ENCODE data around the gene INPP5K. TPM values are rescaled to one million over a fixed set of nuclear protein-coding genes. Genes with fewer than 3 reads are reported as not detected.
"Not testable (repeated sequence)": the region's sequence is repeated elsewhere in the genome, so short reads cannot be mapped to it uniquely, and the experiment has no call there.

INPP5K gene
- total and polyA plus RNA-seq, 2 experiments from 2014 or later = 36.1 to 42.3 TPM

DNA sequence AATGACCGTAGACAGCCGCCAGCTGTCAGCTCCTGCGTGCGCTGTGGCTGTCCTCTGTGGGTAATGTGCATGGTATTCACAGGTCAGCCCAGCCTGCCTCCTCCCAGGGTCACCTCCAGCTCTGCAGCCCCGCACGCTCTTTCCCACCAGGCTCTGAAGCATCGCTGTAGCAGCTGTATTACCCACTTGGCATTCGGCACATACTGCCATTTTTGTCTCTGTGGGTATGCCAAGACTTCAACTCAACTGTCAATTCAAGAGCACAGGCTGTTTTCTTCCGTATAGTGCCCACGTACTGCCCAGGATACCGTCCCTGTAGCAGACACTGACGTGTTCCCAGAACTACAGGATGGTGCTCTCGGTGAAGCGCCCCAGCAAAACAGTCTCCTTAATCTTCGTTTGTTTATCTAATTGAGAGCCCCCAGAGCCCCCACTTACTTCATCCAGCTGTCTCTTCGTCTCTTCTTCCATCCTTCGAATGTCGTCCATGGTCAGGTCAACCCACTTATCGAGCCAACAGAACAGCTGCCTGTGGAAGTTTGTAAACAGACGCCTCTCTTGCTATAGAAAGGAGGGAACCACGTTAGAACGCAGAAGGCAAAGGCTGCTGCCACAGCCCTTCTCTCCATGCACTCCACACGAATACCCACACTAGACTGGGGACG is 17.4 kb upstream of the INPP5K start:
- H3K4me3 ChIP-seq = no peak overlapping the region
- H3F3A ChIP-seq (ENCODE audit: insufficient read depth) = no peaks in the 10 kb centered on the region
- no peak overlapping the region for H3K4me2 ChIP-seq (ENCODE audit: unreplicated experiment)
- H3K36me3 ChIP-seq (ENCODE audit: low read depth) = peaks cover 11% of the 10 kb centered on the region; the same call in 1 of the 2 replicates
- H3K9me3 ChIP-seq (ENCODE audit: low read depth) = no peaks in the 10 kb centered on the region
- H3K79me2 ChIP-seq (ENCODE audit: insufficient read depth) = no peaks in the 10 kb centered on the region
- no peaks in the 10 kb centered on the region for H3K27me3 ChIP-seq (replicated peaks; ENCODE audit: insufficient read depth)
- no peaks in the 10 kb centered on the region for H3K4me1 ChIP-seq (ENCODE audit: insufficient read depth)
- H3K9ac ChIP-seq = no peak overlapping the region
- 90% methylated on average over 23 to 24 of the region's 24 CpGs for WGBS, 2 experiments (ENCODE audit: low coverage in 1 of 2, low lambda C conversion rate in 2 of 2, missing lambda C conversion rate in 2 of 2)
- H3K9me2 ChIP-seq (ENCODE audit: insufficient read depth) = no peaks in the 10 kb centered on the region
- TF ChIP-seq EZH2 (IDR thresholded peaks at IDR 0.05; ENCODE audit: insufficient read depth, poor library complexity, severe bottlenecking) (no peak), EZH2phosphoT487 (IDR thresholded peaks at IDR 0.05; ENCODE audit: insufficient read depth, low read depth) (no peak)
- DNase-seq = no peak
- H3K27ac ChIP-seq = no peak overlapping the region
- no peak overlapping the region for H2AFZ ChIP-seq
- no peaks in the 10 kb centered on the region for H4K20me1 ChIP-seq (ENCODE audit: insufficient read depth)
- in situ Hi-C loops (cut with MboI) = no loop called here

GRCh38 chr17:1532836-1533602 is 16.6 kb upstream of the INPP5K start:
- H3F3A ChIP-seq (ENCODE audit: insufficient read depth) = no peaks in the 10 kb centered on the region
- H3K36me3 ChIP-seq (ENCODE audit: low read depth) = 0 out of 2 replicates have a peak, but pooled peaks cover 4% of the 10 kb centered on the region
- no peaks in the 10 kb centered on the region for H3K4me1 ChIP-seq (ENCODE audit: insufficient read depth)
- H3K9me3 ChIP-seq (ENCODE audit: low read depth) = no peaks in the 10 kb centered on the region
- 57 to 59% methylated on average over 10 of the region's 10 CpGs for WGBS, 2 experiments (ENCODE audit: low coverage in 1 of 2, low lambda C conversion rate in 2 of 2, missing lambda C conversion rate in 2 of 2)
- no peaks in the 10 kb centered on the region for H3K27me3 ChIP-seq (replicated peaks; ENCODE audit: insufficient read depth)
- H3K4me2 ChIP-seq (ENCODE audit: unreplicated experiment) = no peak overlapping the region
- H3K79me2 ChIP-seq (ENCODE audit: insufficient read depth) = no peaks in the 10 kb centered on the region
- TF ChIP-seq EZH2 (IDR thresholded peaks at IDR 0.05; ENCODE audit: insufficient read depth, poor library complexity, severe bottlenecking) (no peak), EZH2phosphoT487 (IDR thresholded peaks at IDR 0.05; ENCODE audit: insufficient read depth, low read depth) (no peak)
- H2AFZ ChIP-seq = no peak overlapping the region
- no peaks in the 10 kb centered on the region for H4K20me1 ChIP-seq (ENCODE audit: insufficient read depth)
- H3K9me2 ChIP-seq (ENCODE audit: insufficient read depth) = no peaks in the 10 kb centered on the region
- no peak overlapping the region for H3K27ac ChIP-seq
- no peak overlapping the region for H3K4me3 ChIP-seq
- no peak overlapping the region for H3K9ac ChIP-seq
- in situ Hi-C loops (cut with MboI) = no loop called here
- DNase-seq = peak; percentile 47

- Histone ChIP-seq H3K27ac (no peak overlapping the region), H3K36me3 (ENCODE audit: low read depth) (peaks cover 22% of the 10 kb centered on the region; the same call in 1 of the 2 replicates), H3K4me2 (ENCODE audit: unreplicated experiment) (no peak overlapping the region), H3K79me2 (ENCODE audit: insufficient read depth) (no peaks in the 10 kb centered on the region), H3K9me2 (ENCODE audit: insufficient read depth) (no peaks in the 10 kb centered on the region), H3K27me3 (replicated peaks; ENCODE audit: insufficient read depth) (no peaks in the 10 kb centered on the region), H4K20me1 (ENCODE audit: insufficient read depth) (no peaks in the 10 kb centered on the region), H3K4me3 (no peak overlapping the region), H3K4me1 (ENCODE audit: insufficient read depth) (no peaks in the 10 kb centered on the region), H3K9me3 (ENCODE audit: low read depth) (no peaks in the 10 kb centered on the region), H3K9ac (no peak overlapping the region), H2AFZ (no peak overlapping the region), H3F3A (ENCODE audit: insufficient read depth) (no peaks in the 10 kb centered on the region)
- in situ Hi-C loops (cut with MboI) = no loop called here
- 70 to 74% methylated on average over 2 of the region's 2 CpGs for WGBS, 2 experiments (ENCODE audit: low coverage in 1 of 2, low lambda C conversion rate in 2 of 2, missing lambda C conversion rate in 2 of 2)
- TF ChIP-seq EZH2phosphoT487 (IDR thresholded peaks at IDR 0.05; ENCODE audit: insufficient read depth, low read depth) (no peak), EZH2 (IDR thresholded peaks at IDR 0.05; ENCODE audit: insufficient read depth, poor library complexity, severe bottlenecking) (no peak)
- no peak for DNase-seq
These were observed 13.5 kb upstream of the INPP5K start for GRCh38 chr17:1529863-1530262.

DNA sequence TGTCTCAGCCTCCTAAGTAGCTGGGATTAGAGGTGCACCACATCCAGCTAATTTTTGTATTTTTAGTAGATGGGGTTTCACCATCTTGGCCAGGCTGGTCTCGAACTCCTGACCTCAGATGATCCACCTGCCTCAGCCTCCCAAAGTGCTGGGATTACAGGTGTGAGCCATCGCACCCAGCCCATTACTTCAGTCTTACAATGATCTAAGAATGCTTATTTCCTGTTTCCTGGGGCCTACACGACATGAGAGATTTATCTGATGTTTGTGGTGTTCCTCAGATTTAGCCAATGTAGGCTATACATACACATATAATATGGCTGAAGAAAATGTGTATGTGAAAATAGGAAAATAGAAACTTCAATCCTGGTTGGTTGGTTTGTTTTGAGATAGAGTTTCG is 10.5 kb upstream of the INPP5K start:
- H3K4me1 ChIP-seq (ENCODE audit: insufficient read depth); in situ Hi-C loops (cut with MboI); H3K9me2 ChIP-seq (ENCODE audit: insufficient read depth); H4K20me1 ChIP-seq (ENCODE audit: insufficient read depth); H3K9me3 ChIP-seq (ENCODE audit: low read depth); H3K27ac ChIP-seq; H3K4me2 ChIP-seq (ENCODE audit: unreplicated experiment); H3F3A ChIP-seq (ENCODE audit: insufficient read depth); H3K4me3 ChIP-seq; H3K79me2 ChIP-seq (ENCODE audit: insufficient read depth); DNase-seq; H3K9ac ChIP-seq; H3K27me3 ChIP-seq (replicated peaks; ENCODE audit: insufficient read depth); H2AFZ ChIP-seq: not testable (repeated sequence)
- WGBS, 2 experiments (ENCODE audit: low coverage in 1 of 2, low lambda C conversion rate in 2 of 2, missing lambda C conversion rate in 2 of 2) = 94% methylated on average over 4 of the region's 4 CpGs
- peaks cover 22% of the 10 kb centered on the region; the same call in 1 of the 2 replicates for H3K36me3 ChIP-seq (ENCODE audit: low read depth)

Data from GM23248 (cell line).